Adrenal gland (tissue), 19 donors: Measurements from ENCODE around the gene C19orf47. TPM values are rescaled to one million over a fixed set of nuclear protein-coding genes. Genes with fewer than 3 reads are reported as not detected.

Experiments
- DNase-seq, 7 donors: peaks; one replicate each; pipeline ENCODE4 v3.0.0-alpha.2; 2019 to 2020
- H3K27ac ChIP-seq, 5 donors: fragments of 200-600 bp; sonication (generic) in 4 of 5; 1 replicate in 3 of 5; 2 replicates in 2 of 5; pipeline versions ENCODE4 v1.5.1 to v1.8.0; 2016 to 2020; ENCODE audit warnings: mild to moderate bottlenecking in 1 of 5
- H3K27me3 ChIP-seq: fragments of 200-600 bp; 2 replicates; pipeline ENCODE4 v1.8.0; 2021
- H3K36me3 ChIP-seq, 2 donors: fragments of 200-600 bp; replicated peaks in 1 of 2; 1 replicate in 1 of 2; 2 replicates in 1 of 2; pipeline versions ENCODE4 v1.5.1 to v1.8.0; 2018 to 2022
- H3K4me1 ChIP-seq, 2 donors: fragments of 200-600 bp; replicated peaks in 1 of 2; 1 replicate in 1 of 2; 2 replicates in 1 of 2; pipeline versions ENCODE4 v1.5.1 to v1.8.0; 2018 to 2021
- H3K4me3 ChIP-seq, 4 donors: fragments of 200-600 bp; sonication (generic) in 3 of 4; one replicate each; pipeline ENCODE4 v1.5.1; 2016 to 2018
- H3K9me3 ChIP-seq, 3 donors: fragments of 200-600 bp; sonication (generic) in 1 of 3; replicated peaks in 1 of 3; 1 replicate in 2 of 3; 2 replicates in 1 of 3; pipeline versions ENCODE4 v1.5.1 to v1.8.0; 2016 to 2021
- CTCF ChIP-seq, 6 experiments: fragments of 450-650 bp in 4 of 6; fragments of 200-600 bp in 2 of 6; sonication (generic) in 1 of 6; IDR thresholded peaks; 1 replicate in 5 of 6; 2 replicates in 1 of 6; pipeline versions ENCODE4 v1.5.1 to v1.8.0; 2016 to 2021; ENCODE audit warnings: antibody characterized with exemption in 6 of 6, mild to moderate bottlenecking in 2 of 6, moderate library complexity in 1 of 6
- POLR2A ChIP-seq, 2 donors: fragments of 450-650 bp; IDR thresholded peaks; one replicate each; pipeline ENCODE4 v1.6.1; 2017; ENCODE audit warnings: antibody characterized with exemption in 2 of 2, mild to moderate bottlenecking in 2 of 2, moderate library complexity in 1 of 2
- WGBS, 4 donors: extraction: QIAGEN DNeasy Blood & Tissue Kit in 2 of 4; methylation state at CpG; one replicate each; pipeline versions ENCODE4 v1.1.5 to v1.1.7; 2013 to 2017; 5-methylcytosine and 5-hydroxymethylcytosine counted together
- intact Hi-C, 2 donors: fragments of 100-400 bp; cut with DNase I; formaldehyde crosslinking; loops; one replicate each; pipeline versions ENCODE4 v1.14.1 to v1.15.0; 2022 to 2023
- long read RNA-seq, 10 donors: library from polyadenylated mRNA in 3 of 10; unstranded in 2 of 10; stranded (forward) in 1 of 10; transcript quantifications; one replicate each; pipeline ENCODE4 v2.0.0 and lab custom pipeline, GENCODE V29; 2021 to 2026
- polyA plus RNA-seq, 3 donors: library from polyadenylated mRNA; stranded (reverse); fragments of 200-250 nt in 2 of 3; fragments of 350-450 nt in 1 of 3; fragmentation: Illumina TruSeq in 1 of 3; extraction: RNeasy Lipid Tissue Mini Kit (QIAGEN cat#74804) in 1 of 3; gene quantifications; one replicate each; pipeline ENCODE4 v1.2.3, GENCODE V29; 2013 to 2014
- total RNA-seq, 9 donors: library from RNA; depleted of rRNA in 4 of 9; stranded (reverse); fragments of >200 nt in 4 of 9; fragments of 120-200 nt in 1 of 9; fragmentation: NEBNext Ultra II Directional in 1 of 9; extraction: Animal tissue kit (Norgen Biotek cat#: 25700) in 1 of 9; gene quantifications; one replicate each; pipeline versions ENCODE4 v1.1.0 to v1.2.4, GENCODE V29; 2013 to 2023
- donor health status: healthy with polysubstance abuse.
- donor health status: Bipolar disorder and iron deficiency.
- donor health status: DM: yes; HTN: yes; CAD: no.
- donor health status: DM: no; HTN: no; CAD: no.
- donor health status: DM: no; HTN: no; CAD: no.
- donor health status: DM: yes; HTN: yes; CAD: no.

The C19orf47 gene
- total RNA-seq (10 to 100 TPM in 8 of 9 donors, 1 to 10 TPM in 1; 7.0 to 18.2 (median 14.5) TPM), polyA plus RNA-seq (10 to 100 TPM in 2 of 3 donors, 1 to 10 TPM in 1; 7.7 to 20.9 (median 17.5) TPM)
- long read RNA-seq, donor 1: 0 reads
- long read RNA-seq, donor 2: 0 reads
- long read RNA-seq, donor 3: 0 reads
- long read RNA-seq, donor 4, partial matches to known transcripts: 1 of 3 reads
- long read RNA-seq, donor 4, other reads (novel, unspliced or antisense): 2 of 3 reads
- long read RNA-seq, donor 5, partial matches to known transcripts: 4 of 18 reads
- long read RNA-seq, donor 5, other reads (novel, unspliced or antisense): 10 of 18 reads
- long read RNA-seq, donor 6, partial matches to known transcripts: 0 of 3 reads
- long read RNA-seq, donor 6, other reads (novel, unspliced or antisense): 3 of 3 reads
- long read RNA-seq, donor 7, partial matches to known transcripts: 0 of 1 reads
- long read RNA-seq, donor 7, other reads (novel, unspliced or antisense): 0 of 1 reads
- long read RNA-seq, donor 8: 0 reads
- long read RNA-seq, donor 9: 0 reads
- long read RNA-seq, donor 10: 0 reads

- H3K4me1 ChIP-seq: peaks cover 7 to 18% of the 10 kb centered on the region in 2 donors
- H3K9me3 ChIP-seq: no peaks in the 10 kb centered on the region
- no peaks in the 10 kb centered on the region for H3K36me3 ChIP-seq
- intact Hi-C loops: no loop called here
- no peaks in the 10 kb centered on the region for H3K27me3 ChIP-seq
- H3K4me3 ChIP-seq: peak within 1 kb of the TSS; percentile 53 to 86 (median 77)
- 0 to 1% (median 1%) methylated on average over 26 to 77 of the region's 77 CpGs for WGBS, 4 donors
- peak; percentile 99 to 100 (median 100) for DNase-seq
- peak within 1 kb of the TSS in 4 of 5 donors; percentile 43 to 88 (median 65) for H3K27ac ChIP-seq
- peak in 2 of 6 experiments; percentile 13 to 31 for TF ChIP-seq CTCF (IDR thresholded peaks at IDR 0.05)
- TF ChIP-seq POLR2A (IDR thresholded peaks at IDR 0.05): peak; percentile 90 to 97
Measured at GRCh38 chr19:40348125-40348913, at the start of gene C19orf47, which contains the start of gene PLD3. C19orf47 (minus strand) TSS chr19:40348397; CDS start chr19:40341857, 6,540 bp downstream. PLD3 (plus strand) TSS chr19:40348695; CDS start chr19:40366484, 17,789 bp downstream.

GRCh38 chr19:40397568-40397906, 49.3 kb upstream of the C19orf47 start:
- H3K4me1 ChIP-seq: peaks cover 0 to 14% of the 10 kb centered on the region in 2 donors
- H3K27me3 ChIP-seq: no peaks in the 10 kb centered on the region
- H3K9me3 ChIP-seq: no peaks in the 10 kb centered on the region
- intact Hi-C loops: no loop called here
- DNase-seq: no peak
- H3K27ac ChIP-seq: no peak overlapping the region
- TF ChIP-seq CTCF (IDR thresholded peaks at IDR 0.05) (no peak), POLR2A (IDR thresholded peaks at IDR 0.05) (no peak)
- H3K4me3 ChIP-seq: no peak overlapping the region
- 91 to 95% (median 94%) methylated on average over 12 to 22 of the region's 22 CpGs for WGBS, 4 donors
- no peaks in the 10 kb centered on the region for H3K36me3 ChIP-seq

GRCh38 chr19:40396886-40397567, 48.8 kb upstream of the C19orf47 start:
- Histone ChIP-seq H3K4me1 (peaks cover 0 to 14% of the 10 kb centered on the region in 2 donors), H3K4me3 (no peak overlapping the region), H3K9me3 (no peaks in the 10 kb centered on the region), H3K36me3 (no peaks in the 10 kb centered on the region), H3K27ac (no peak overlapping the region), H3K27me3 (no peaks in the 10 kb centered on the region)
- DNase-seq: no peak
- intact Hi-C loops: no loop called here
- 87 to 88% (median 87%) methylated on average over 9 to 20 of the region's 20 CpGs; no CpG with 5 or more reads in 1 of the 4 donors for WGBS, 4 donors
- TF ChIP-seq CTCF (IDR thresholded peaks at IDR 0.05): no peak
- no peak for TF ChIP-seq POLR2A (IDR thresholded peaks at IDR 0.05)
